Measurements from ENCODE around the gene DPYSL3. TPM values are rescaled to one million over a fixed set of nuclear protein-coding genes. Genes with fewer than 3 reads are reported as not detected.

DPYSL3 gene
- total and polyA plus RNA-seq, 2 donors (not counting 3 experiments of a cell fraction or from before 2014, with no cell fraction given): 80.3 to 146 TPM

DNA sequence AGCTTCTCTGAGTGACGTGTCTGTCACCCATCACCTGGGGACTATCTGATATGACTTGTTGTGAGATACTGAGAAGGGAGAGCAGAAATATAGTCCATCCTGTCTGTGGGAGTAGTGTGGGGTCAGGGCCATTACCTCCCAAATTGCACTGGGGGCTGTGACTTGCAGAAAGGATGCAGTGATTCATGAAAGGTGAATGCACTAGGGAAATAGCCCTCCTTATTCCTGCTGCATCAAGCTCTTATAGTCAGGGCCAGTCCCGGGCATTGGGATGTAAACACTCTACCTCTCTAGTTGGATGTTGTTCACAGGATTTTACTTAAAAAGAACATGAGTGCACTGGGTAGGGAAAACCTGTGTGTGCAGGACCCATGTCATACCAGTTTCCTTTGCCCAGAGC lies 150.3 kb downstream of the DPYSL3 start:
- H2AFZ ChIP-seq (ENCODE audit: low read depth, low read length): no peak overlapping the region
- POLR2A ChIA-PET: no interaction called here
- dilution Hi-C loops (cut with MboI; ENCODE audit: extremely low pct_ligation_motif_present, low sequenced_read_pairs): no loop called here
- no TSS peak for BruUV-seq (replicated peaks)
- H3K4me2 ChIP-seq (ENCODE audit: insufficient read depth, low read length): no peak overlapping the region
- no peak overlapping the region for H3K27ac ChIP-seq (ENCODE audit: insufficient read depth, low read depth, low read length)
- no peaks in the 10 kb centered on the region for H3K9me1 ChIP-seq (replicated peaks; ENCODE audit: control insufficient read depth, extremely low read depth, insufficient read depth, low read length)
- no peaks in the 10 kb centered on the region for H3K36me3 ChIP-seq (ENCODE audit: control insufficient read depth in 2 of 2, extremely low read depth in 1 of 2, insufficient read depth in 2 of 2, low read length in 2 of 2)
- H3K9me3 ChIP-seq (replicated peaks; ENCODE audit: control insufficient read depth, insufficient read depth, low read length): no peaks in the 10 kb centered on the region
- FAIRE-seq (no peak), DNase-seq (ENCODE audit: low read depth, low spot score) (no peak)
- CTCF ChIA-PET: interaction anchor here (0.9 to 4.2 kb wide), 3 partner anchors 10 to 219 kb away, joined by 3 to 20 read pairs (median 4); no protein-coding TSS in a partner anchor
- H4K20me1 ChIP-seq (replicated peaks; ENCODE audit: control insufficient read depth, extremely low read depth, insufficient read depth, low read length): no peaks in the 10 kb centered on the region
- peaks cover 0 to 11% of the 10 kb centered on the region in 2 experiments for H3K27me3 ChIP-seq (ENCODE audit: control insufficient read depth in 2 of 2, insufficient read depth in 2 of 2, low read length in 2 of 2)
- no peak overlapping the region for H3K4me3 ChIP-seq (replicated peaks in 1 of 3; ENCODE audit: insufficient read depth in 1 of 3, low read depth in 1 of 3, low read length in 3 of 3)
- no peaks in the 10 kb centered on the region for H3K4me1 ChIP-seq (ENCODE audit: control insufficient read depth, extremely low read depth, insufficient read depth, low read length)
- H3K9ac ChIP-seq (replicated peaks; ENCODE audit: extremely low read depth, insufficient read depth, low read length): no peak overlapping the region
- intact Hi-C loops (cut with micrococcal nuclease): no loop called here
- no peaks in the 10 kb centered on the region for H3K79me2 ChIP-seq (ENCODE audit: control insufficient read depth, insufficient read depth, low read length)
- TF ChIP-seq FOS (IDR thresholded peaks at IDR 0.05; ENCODE audit: borderline replicate concordance, insufficient read depth, low read length): no peak
- TF ChIP-seq EZH2 (IDR thresholded peaks at IDR 0.05; ENCODE audit: borderline replicate concordance, low read depth, low read length, severe bottlenecking): no peak
- TF ChIP-seq CTCF (IDR thresholded peaks at IDR 0.05; ENCODE audit: extremely low read depth in 1 of 2, insufficient read depth in 1 of 2, low read depth in 1 of 2, low read length in 2 of 2): no peak
- TF ChIP-seq JUN (IDR thresholded peaks at IDR 0.05; ENCODE audit: borderline replicate concordance, insufficient read depth, insufficient read length, low read depth): no peak
- TF ChIP-seq GATA2 (IDR thresholded peaks at IDR 0.05; ENCODE audit: insufficient read depth, insufficient read length, low read depth, low read length): no peak
- TF ChIP-seq MYC (IDR thresholded peaks at IDR 0.05; ENCODE audit: low read depth, low read length): no peak
- no peak for TF ChIP-seq POLR2A (IDR thresholded peaks at IDR 0.05; ENCODE audit: low read depth, low read length)
- TF ChIP-seq POLR2AphosphoS5 (IDR thresholded peaks at IDR 0.05; ENCODE audit: insufficient read depth, low read depth, low read length): no peak
- TF ChIP-seq, protein P1, sequence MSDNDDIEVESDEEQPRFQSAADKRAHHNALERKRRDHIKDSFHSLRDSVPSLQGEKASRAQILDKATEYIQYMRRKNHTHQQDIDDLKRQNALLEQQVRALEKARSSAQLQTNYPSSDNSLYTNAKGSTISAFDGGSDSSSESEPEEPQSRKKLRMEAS (IDR thresholded peaks at IDR 0.05; ENCODE audit: insufficient read depth, insufficient read length): no peak
